ENCODE measurements around the gene ZNF644.
A peak's percentile ranks its signal among the peaks of the same experiment; 100 is the strongest.

The ZNF644 gene

GRCh38 chr1:91020967-91021685 lies 709 bp downstream of the ZNF644 start:
- peak; percentile 18 to 64 (median 35) for DNase-seq (ENCODE audit: low read depth in 3 of 3)

DNA sequence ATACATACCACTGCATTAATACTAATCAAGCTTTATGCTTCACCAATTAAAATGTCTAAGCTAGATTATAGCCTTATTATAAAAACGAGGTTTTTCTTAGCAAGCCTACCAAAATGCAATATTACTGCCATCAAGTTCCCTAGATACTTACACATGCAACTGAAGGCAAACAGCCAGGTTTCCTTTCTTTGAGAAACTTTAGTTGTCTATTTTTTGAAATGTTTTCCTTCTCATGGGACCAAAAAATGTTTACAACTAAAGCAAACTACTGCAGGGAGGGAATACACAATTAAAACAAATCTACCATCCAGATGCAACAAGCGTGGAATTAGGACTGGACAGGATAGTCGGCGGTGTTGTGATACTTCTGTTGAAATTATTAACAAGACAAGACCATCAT lies 1.3 kb downstream of the ZNF644 start:
- DNase-seq (ENCODE audit: low read depth in 3 of 3), result no peak

- no peak for DNase-seq (ENCODE audit: low read depth in 3 of 3)
Observed at GRCh38 chr1:91018006-91018405, 3.8 kb downstream of the ZNF644 start.

DNA sequence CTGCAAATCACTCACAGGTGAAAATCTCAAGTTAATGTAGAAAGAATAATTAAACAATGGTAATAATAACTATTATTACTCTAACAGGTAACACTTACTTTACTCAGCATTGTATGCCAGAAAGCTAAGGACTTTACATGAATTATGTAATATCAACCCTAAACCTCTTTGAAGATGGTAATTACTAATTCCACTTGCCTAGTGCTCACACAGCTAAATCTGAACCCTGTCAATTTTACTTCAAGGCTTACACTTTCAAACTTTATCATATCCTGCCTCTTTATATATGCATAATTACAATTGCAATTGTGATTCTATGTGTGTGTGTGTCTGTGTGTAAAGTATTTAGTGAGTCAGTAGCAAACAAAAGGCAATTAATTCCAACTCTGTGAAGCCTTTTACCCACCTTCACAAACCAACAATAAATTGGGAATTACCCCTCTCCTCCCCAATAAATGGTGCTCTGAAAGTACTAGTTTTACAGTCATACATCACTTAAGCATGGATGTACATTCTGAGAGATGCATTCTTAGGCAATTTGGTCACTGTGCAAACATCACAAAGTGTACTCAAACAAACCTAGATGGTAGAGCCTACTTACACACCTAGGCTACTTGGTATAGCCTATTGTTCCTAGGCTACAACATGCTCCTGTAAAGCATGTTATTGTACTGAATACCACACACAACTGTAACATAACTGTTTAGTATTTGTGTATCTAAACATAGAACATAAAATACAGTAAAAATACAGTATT lies 5.9 kb downstream of the ZNF644 start:
- DNase-seq (ENCODE audit: low read depth in 3 of 3), result no peak

GRCh38 chr1:91015358-91015780 lies 6.5 kb downstream of the ZNF644 start:
- no peak for DNase-seq (ENCODE audit: low read depth in 3 of 3)

DNA sequence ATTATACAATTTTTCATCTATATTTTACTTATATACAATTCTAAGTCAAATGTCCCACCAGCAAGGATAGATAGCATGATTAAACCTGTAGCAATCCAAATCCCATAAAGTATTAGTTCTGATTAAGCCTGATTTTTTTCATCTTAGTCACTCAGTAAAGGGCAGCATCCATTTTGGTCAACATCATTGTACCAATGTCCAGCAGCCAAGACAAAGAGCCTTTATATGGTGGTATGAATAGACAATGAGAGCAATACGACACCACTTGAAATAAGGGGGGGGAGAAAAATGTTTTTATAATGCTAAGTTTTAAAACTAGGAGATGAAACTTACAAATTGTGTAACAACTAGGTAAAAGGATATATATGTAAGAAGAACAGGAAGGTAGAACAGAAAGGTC lies 7.4 kb downstream of the ZNF644 start:
- DNase-seq (ENCODE audit: low read depth in 3 of 3), result no peak

- no peak for DNase-seq (ENCODE audit: low read depth in 3 of 3)
Observed at GRCh38 chr1:91013302-91013701, 8.5 kb downstream of the ZNF644 start.

DNA sequence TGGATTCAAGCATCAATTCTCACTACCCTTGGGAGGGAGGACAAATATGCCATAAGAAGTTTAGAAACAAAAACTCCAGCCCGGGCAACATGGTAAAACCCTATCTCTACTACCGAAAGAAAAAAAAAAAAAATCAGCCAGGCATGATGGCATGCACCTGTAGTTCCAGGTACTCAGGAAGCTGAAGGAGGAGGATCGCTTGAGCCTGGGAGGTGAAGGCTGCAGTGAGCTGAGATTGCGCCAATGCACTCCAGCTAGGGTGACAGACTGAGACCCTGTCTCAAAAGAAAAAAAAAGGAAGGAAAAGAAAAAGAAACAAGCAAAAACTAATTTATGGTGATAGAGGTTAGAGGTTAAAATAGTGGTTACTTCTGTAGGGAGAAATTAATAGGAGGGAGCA lies 9.6 kb downstream of the ZNF644 start:
- no peak for DNase-seq (ENCODE audit: low read depth in 3 of 3)

GRCh38 chr1:91011726-91012125 lies 10.1 kb downstream of the ZNF644 start:
- no peak for DNase-seq (ENCODE audit: low read depth in 3 of 3)

DNA sequence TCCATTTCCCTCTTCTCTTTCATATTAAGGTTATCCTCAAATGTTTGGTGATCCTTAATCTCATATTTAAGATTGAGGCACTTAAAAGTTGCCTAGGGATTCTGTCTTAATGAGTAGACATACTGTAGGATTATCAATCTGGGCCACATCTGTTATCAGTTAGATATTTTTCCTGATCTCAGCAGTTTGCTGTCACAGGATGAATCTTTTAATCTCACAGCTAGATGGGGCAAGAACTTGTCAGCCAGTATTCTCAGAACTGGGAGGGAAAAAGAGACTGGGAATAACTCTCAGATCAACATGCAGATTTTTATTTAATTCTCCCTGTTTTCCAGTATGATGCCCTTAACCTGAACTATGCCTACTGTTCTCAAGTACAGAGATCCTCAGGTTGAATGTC lies 14.0 kb downstream of the ZNF644 start:
- DNase-seq (ENCODE audit: low read depth in 3 of 3), result no peak

- DNase-seq (ENCODE audit: low read depth in 3 of 3), result no peak
Observed at GRCh38 chr1:91007092-91007491, 14.7 kb downstream of the ZNF644 start.

DNA sequence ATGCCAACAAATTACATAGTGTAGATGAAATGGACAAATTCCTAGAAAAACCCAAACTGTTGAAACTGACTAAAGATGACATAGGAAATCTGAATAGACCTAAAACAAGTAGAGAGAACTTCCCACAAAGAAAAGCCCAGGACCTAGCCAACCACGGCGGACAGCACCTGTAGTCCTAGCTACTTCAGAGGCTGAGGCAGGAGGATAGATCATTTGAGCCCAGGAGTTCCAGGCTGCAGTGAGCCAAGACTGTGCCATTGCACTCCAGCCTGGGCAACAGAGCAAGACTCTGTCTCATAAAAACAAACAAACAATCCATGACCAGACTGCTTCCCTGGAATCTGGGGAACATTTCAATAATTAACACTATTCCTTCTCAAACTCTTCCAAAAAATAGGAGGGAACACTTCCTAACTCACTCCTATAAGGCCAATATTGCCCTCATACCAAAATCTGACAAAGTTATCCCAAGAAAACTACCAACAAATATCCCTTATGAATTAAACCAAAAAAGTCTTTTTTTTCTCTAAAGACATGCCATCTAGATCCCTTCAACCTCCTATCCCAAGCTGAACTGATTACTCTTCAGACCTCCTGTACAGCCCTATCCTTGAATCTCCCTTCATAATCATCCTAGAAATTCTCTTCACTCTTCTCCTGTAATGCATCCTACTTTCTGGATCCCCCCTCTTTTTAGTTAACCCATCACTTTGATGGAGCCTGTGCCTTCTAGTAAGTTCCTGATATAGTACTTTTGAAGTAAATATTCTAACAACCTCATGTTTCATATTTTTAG lies 15.5 kb downstream of the ZNF644 start:
- DNase-seq (ENCODE audit: low read depth in 3 of 3), result no peak

- DNase-seq (ENCODE audit: low read depth in 3 of 3), result no peak
Observed at GRCh38 chr1:91005285-91005684, 16.6 kb downstream of the ZNF644 start.

DNA sequence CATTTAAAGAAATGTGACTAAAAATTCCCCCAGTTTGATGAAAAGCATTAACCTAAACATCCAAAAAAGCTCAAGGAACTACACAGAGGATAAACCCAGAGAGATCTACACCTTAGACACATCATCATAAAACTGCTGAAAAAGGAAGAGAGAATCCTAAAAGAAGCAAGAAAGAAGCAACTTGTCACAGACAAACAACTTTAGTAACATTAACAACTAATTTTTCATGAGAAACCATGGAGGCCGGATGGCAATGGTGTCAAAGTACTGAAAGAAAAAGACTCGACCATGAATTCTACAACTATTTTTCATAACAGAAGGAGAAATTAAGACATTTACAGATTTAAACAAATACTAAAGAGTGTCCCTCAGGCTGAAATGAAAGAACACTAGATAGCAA lies 17.7 kb downstream of the ZNF644 start:
- no peak for DNase-seq (ENCODE audit: low read depth in 3 of 3)

GRCh38 chr1:90996742-90997413 lies 25.0 kb downstream of the ZNF644 start:
- DNase-seq (ENCODE audit: low read depth in 3 of 3), result no peak

GRCh38 chr1:90995311-90995894 lies 26.4 kb downstream of the ZNF644 start:
- DNase-seq (ENCODE audit: low read depth in 3 of 3), result no peak

- DNase-seq (ENCODE audit: low read depth in 3 of 3), result no peak
Observed at GRCh38 chr1:90994461-90994860, 27.4 kb downstream of the ZNF644 start.

DNA sequence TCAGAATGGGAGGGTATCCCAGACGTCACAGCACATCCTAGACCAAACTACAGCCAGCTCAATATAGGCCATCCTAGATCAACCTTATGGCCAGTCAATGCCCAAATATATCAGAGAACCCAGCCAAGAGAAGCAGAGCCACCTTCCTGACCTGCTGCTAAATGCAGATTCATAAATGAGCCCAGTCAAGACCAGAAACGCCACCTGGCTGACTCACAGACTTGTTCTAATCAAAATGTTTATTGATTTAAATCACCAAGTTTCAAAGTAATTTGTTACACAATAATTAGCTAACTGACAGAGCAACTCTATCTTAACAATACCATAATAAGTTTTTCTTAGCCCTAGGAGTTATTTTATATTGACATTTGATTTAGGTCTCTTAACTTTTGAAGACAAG lies 28.6 kb downstream of the ZNF644 start:
- DNase-seq (ENCODE audit: low read depth in 3 of 3), result no peak

- DNase-seq (ENCODE audit: low read depth in 3 of 3), result no peak
Observed at GRCh38 chr1:90990779-90991178, 31.1 kb downstream of the ZNF644 start.

GRCh38 chr1:90989990-90990389 lies 31.8 kb downstream of the ZNF644 start:
- no peak for DNase-seq (ENCODE audit: low read depth in 3 of 3)

DNA sequence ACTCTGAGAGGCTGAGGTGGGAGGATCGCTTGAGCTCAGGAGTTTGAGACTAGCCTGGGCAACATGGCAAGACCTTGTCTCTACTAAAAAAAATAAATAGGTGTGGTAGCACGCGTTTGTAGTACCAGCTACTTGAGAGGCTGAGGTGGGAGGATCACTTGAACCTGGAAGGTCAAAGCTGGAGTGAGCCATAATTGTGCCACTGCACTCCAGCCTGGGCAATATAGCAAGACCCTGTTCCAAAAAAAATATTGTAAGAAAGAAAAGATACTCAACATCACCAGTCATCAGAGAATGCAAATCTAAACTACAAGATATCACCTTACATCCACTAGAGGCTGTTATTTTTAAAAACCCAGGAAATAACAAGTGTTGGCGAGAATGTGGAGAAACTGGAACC lies 32.5 kb downstream of the ZNF644 start:
- DNase-seq (ENCODE audit: low read depth in 3 of 3), result no peak

DNA sequence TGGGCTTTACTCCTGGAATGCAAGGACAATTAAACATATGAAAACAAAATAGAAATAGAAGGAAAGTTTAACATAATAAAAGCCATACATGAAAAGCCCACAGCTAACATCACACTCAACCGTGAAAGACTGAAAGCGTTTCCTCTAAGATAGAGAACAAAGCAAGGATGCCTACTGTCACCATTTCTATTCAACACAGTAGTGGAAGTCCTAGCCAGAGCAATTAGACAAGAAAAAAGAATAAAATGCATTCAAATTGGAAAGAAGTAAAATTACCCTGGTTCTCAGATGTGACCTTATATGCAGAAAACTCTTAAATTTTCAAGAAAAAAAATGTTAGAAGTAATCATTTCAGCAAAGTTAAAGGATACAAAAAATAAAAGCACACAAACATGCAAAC lies 34.0 kb downstream of the ZNF644 start:
- no peak for DNase-seq (ENCODE audit: low read depth in 3 of 3)

Data from stimulated activated CD4-positive, alpha-beta T cell treated with anti-CD3 and anti-CD28 coated beads, TNF-alpha, amount 100 ng/mL, for 24 hours (primary cell).